Inflammatory macrophage treated with lipopolysaccharide for 4 hours (primary cell): ENCODE data around the gene KRTAP22-1.

ENCODE experiments used
- DNase-seq: peaks from one replicate; pipeline ENCODE4 v3.0.0-alpha.2; 2020

KRTAP22-1 gene

DNA sequence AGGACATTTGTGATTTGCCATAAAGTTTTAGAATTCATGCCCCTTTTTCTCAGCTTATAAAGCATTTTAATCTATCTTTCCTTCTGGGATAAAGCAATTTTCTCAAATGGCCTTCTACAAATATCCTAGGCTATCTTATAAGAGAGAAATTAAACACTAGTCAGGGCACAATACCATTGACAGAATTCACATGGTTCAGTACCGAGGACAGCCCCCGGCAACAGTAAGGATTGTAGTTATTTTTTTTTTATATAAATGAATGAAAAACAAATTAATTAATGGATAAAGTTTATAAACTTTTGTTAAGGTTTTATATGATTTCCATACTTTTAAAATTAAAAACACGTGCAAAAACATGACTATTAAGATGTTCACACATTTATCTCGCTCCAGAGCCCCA, 27.2 kb downstream of the KRTAP22-1 start:
- no peak for DNase-seq

DNA sequence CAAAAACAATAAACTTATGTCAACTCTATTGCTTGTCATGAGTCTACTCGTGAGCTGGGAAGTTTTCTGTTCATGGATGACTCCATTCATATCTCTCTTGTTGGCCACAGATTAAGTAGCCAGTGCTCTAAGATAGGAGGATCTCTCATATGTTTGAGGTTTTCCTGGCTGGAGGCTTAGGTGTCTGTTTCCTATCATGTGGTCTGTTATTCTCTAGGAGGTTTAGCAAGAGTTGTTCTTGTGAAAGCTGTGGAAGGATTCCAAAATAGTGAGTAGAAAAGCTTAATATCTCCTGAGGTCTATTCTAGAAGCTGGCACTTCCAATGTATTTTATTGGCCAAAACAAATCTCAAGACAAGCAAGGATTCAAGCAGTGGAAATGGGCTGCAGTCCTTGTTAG, 28.3 kb downstream of the KRTAP22-1 start:
- no peak for DNase-seq

DNA sequence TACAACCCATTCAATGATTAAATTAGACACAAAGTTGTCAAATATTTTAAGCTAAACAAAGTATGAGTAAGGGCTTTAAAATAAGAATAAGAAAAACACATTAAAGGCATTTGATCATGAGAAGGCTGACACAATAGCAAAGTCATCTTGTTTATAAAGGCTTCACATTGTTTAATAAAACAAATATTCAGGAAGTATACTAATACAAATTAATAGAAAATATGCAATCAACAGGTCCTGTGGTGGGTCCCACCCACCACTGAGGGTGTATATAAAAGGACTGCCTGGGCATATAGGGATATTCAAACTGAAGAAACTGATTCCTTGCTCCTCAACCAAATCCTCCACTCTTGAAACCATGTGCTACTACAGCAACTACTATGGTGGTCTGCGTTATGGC, 34.0 kb downstream of the KRTAP22-1 start, which contains the start of gene KRTAP20-2:
KRTAP20-2 (plus strand) TSS at position 301 of the 400 bp plus-strand sequence; CDS start at position 359, 58 bp downstream.
- DNase-seq = no peak

DNA sequence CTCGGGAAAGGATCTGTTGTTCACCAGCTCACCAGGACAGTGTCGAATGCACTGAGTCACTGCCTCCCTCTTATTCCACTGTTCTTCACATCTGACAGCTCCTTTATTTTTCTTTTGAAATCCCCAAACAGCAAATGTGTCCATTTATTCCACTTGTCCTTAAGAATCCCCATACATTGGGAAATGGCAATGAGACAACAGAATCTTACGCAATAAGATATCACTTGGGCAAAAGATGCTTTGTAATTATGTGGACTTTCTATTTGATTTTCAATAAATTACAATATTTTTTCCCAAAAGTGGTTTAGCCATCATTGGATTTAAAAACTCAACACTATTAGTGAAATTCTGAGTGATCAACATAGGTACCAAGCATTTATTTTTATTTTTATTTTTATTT, 37.8 kb downstream of the KRTAP22-1 start:
- no peak for DNase-seq

DNA sequence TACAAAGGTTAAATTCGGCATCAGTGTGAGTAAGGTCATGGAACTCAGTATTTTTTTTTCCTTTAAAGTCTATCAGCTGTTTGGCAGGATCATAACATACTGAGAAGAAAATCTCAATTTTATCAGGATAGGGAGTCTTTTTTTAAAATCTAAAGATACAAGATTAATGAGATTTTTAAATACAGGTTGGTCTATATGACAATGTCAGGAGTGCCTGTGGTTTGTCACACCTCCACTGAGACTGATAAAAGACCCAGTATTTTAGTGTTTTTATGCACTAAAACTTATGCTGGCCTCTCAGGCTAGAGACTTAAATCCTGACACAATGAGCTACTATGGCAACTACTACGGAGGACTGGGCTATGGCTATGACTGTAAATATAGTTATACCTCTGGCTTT, 41.7 kb downstream of the KRTAP22-1 start, which contains the start of gene KRTAP20-3:
KRTAP20-3 (plus strand) TSS at position 301 of the 400 bp plus-strand sequence.
- no peak for DNase-seq

DNA sequence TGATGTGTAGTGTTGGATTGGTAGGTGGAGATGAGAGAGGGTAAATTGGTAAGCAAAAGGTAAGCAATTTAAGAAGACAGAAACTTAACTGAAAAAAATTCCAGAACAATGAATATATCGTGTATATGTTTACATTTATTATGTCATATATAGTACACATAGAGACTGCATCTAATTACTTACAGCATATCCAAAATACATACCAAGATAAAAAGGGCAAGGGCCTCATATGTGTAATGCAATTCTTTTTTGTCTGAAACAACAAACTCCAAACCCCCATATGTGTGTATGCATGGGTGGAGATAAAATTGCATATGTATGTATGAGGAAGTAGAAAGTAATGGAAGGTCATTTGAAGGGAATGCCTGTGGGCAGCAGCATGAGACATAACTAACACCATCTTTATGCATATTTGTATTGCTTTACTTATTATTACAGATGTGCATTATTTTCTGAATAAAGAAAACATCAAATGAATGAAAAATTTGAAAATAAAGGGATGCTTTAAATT, 46.1 kb downstream of the KRTAP22-1 start:
- DNase-seq = no peak
